Neural cell (in vitro differentiated cells): Measurements from ENCODE around the gene ZNF429.

Source experiments
- CTCF ChIP-seq: fragments of 450-650 bp; IDR thresholded peaks from 2 replicates; pipeline ENCODE4 v1.5.1; 2014; ENCODE audit warnings: antibody characterized with exemption, mild to moderate bottlenecking, moderate library complexity; ENCODE audit not compliant: poor library complexity, severe bottlenecking
- EP300 ChIP-seq: fragments of 450-650 bp; conservative IDR thresholded peaks from 2 replicates; pipeline ENCODE4 v1.6.1; 2014; ENCODE audit warnings: antibody characterized with exemption, mild to moderate bottlenecking, moderate library complexity; ENCODE audit not compliant: poor library complexity, severe bottlenecking
- EZH2 ChIP-seq: fragments of 200-600, 300-800 bp; shearing (Covaris generic), sonication (generic); IDR thresholded peaks from 2 replicates; pipeline ENCODE4 v1.6.1; 2014; ENCODE audit warnings: antibody characterized with exemption, low read length, borderline replicate concordance, mild to moderate bottlenecking; ENCODE audit not compliant: insufficient read depth, poor library complexity, severe bottlenecking
- MXI1 ChIP-seq: fragments of 450-650 bp; conservative IDR thresholded peaks from 2 replicates; pipeline ENCODE4 v1.6.1; 2014; ENCODE audit warnings: antibody characterized with exemption, mild to moderate bottlenecking; ENCODE audit not compliant: poor library complexity, severe bottlenecking
- POLR2AphosphoS5 ChIP-seq: IDR thresholded peaks from 2 replicates; pipeline ENCODE4 v1.6.1; 2012
- RAD21 ChIP-seq: fragments of 450-650 bp; conservative IDR thresholded peaks from 2 replicates; pipeline ENCODE4 v1.6.1; 2014; ENCODE audit warnings: antibody characterized with exemption, mild to moderate bottlenecking, moderate library complexity
- REST ChIP-seq: IDR thresholded peaks from 2 replicates; pipeline ENCODE4 v1.6.1; 2012; ENCODE audit warnings: borderline replicate concordance
- SMC3 ChIP-seq: fragments of 450-650 bp; conservative IDR thresholded peaks from 2 replicates; pipeline ENCODE4 v1.6.1; 2014; ENCODE audit warnings: antibody characterized with exemption, mild to moderate bottlenecking, moderate library complexity; ENCODE audit not compliant: poor library complexity

GRCh38 chr19:21587549-21587948 is 82.1 kb downstream of the ZNF429 start:
- TF ChIP-seq CTCF: no peak
- TF ChIP-seq POLR2AphosphoS5: no peak
- no peak for TF ChIP-seq REST
- TF ChIP-seq EZH2: no peak
- no peak for TF ChIP-seq EP300
- TF ChIP-seq SMC3: no peak
- no peak for TF ChIP-seq RAD21
- no peak for TF ChIP-seq MXI1
